Tibial nerve (tissue), 3 donors: Measurements from ENCODE around the gene MAPK9.

Experiments used
- CTCF ChIP-seq, 5 experiments: fragments of 200-600 bp in 3 of 5; fragments of 450-650 bp in 2 of 5; sonication (generic) in 3 of 5; IDR thresholded peaks; one replicate each; pipeline ENCODE4 v1.5.1; 2016 to 2019; ENCODE audit warnings: antibody characterized with exemption in 5 of 5, mild to moderate bottlenecking in 3 of 5, moderate library complexity in 2 of 5
- POLR2A ChIP-seq, 2 donors: fragments of 450-650 bp; IDR thresholded peaks; one replicate each; pipeline ENCODE4 v1.6.1; 2017; ENCODE audit warnings: antibody characterized with exemption in 2 of 2, mild to moderate bottlenecking in 2 of 2, moderate library complexity in 2 of 2

GRCh38 chr5:180336234-180337020 is 44.5 kb upstream of the MAPK9 start:
- TF ChIP-seq POLR2A (IDR thresholded peaks at IDR 0.05) (no peak), CTCF (IDR thresholded peaks at IDR 0.05) (no peak)
